ENCODE results near the gene ELMO1.

Gene ELMO1

GRCh38 chr7:37083311-37084096 lies 365.2 kb downstream of the ELMO1 start:
- Histone ChIP-seq H3K36me3 (ENCODE audit: control insufficient read depth in 4 of 4, insufficient read depth in 4 of 4, low read length in 3 of 4) (peaks cover 13 to 42% (median 25%) of the 10 kb centered on the region in 4 experiments), H3K4me1 (ENCODE audit: control extremely low read depth in 1 of 4, control insufficient read depth in 4 of 4, insufficient read depth in 4 of 4, low read length in 3 of 4) (peaks cover 0 to 11% (median 2%) of the 10 kb centered on the region in 4 experiments), H3K9me3 (ENCODE audit: control extremely low read depth in 1 of 5, control insufficient read depth in 4 of 5, insufficient read depth in 2 of 5, low read depth in 1 of 5, low read length in 4 of 5) (no peaks in the 10 kb centered on the region), H3K4me3 (ENCODE audit: control insufficient read depth in 1 of 7, extremely low read depth in 1 of 7, insufficient read depth in 4 of 7, low read depth in 2 of 7, low read length in 6 of 7) (no peak overlapping the region), H3K27ac (ENCODE audit: insufficient read depth in 1 of 2, low read depth in 1 of 2, low read length in 2 of 2, poor library complexity in 1 of 2, severe bottlenecking in 2 of 2) (no peak overlapping the region), H3K27me3 (replicated peaks in 2 of 5; ENCODE audit: control insufficient read depth in 4 of 5, insufficient read depth in 5 of 5, low read length in 4 of 5) (no peaks in the 10 kb centered on the region)
- ChIA-PET POLR2A (no interaction called here), CTCF (interaction anchor here (0.9 to 1.5 kb wide), 3 partner anchors 11 to 97 kb away, joined by 3 to 6 read pairs (median 4); no protein-coding TSS in a partner anchor)
- DNase-seq: no peak
- WGBS (ENCODE audit: insufficient coverage): 91% methylated on average over 5 of the region's 5 CpGs

DNA sequence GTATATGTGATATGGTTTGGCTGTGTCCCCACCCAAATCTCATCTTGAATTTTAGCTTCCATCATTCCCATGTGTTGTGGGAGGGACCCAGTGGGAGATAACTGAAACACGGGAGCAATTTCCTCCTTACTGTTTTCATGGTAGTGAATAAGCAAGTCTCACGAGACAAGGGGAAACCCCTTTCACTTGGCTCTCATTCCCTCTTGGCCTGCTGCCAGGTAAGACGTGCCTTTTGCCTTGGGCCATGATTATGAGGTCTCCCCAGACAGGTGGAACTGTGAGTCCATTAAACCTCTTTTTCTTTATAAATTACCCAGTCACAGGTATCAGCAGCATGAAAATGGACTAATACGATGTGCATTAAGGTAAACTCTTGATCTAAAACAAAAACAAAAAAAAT lies 367.2 kb downstream of the ELMO1 start:
- CTCF ChIA-PET: interaction anchor here (1.1 kb wide), 1 partner anchor 38 kb away, joined by 3 read pairs; no protein-coding TSS in a partner anchor
- DNase-seq: peak; percentile 31 to 67 (median 66)

GRCh38 chr7:37079420-37079819 lies 369.2 kb downstream of the ELMO1 start:
- no peak overlapping the region for H3K4me3 ChIP-seq (ENCODE audit: control insufficient read depth in 1 of 7, extremely low read depth in 1 of 7, insufficient read depth in 4 of 7, low read depth in 2 of 7, low read length in 6 of 7)
- CTCF ChIA-PET: no interaction called here
- H3K27me3 ChIP-seq (replicated peaks in 2 of 5; ENCODE audit: control insufficient read depth in 4 of 5, insufficient read depth in 5 of 5, low read length in 4 of 5): no peaks in the 10 kb centered on the region
- no peaks in the 10 kb centered on the region for H3K9me3 ChIP-seq (ENCODE audit: control extremely low read depth in 1 of 5, control insufficient read depth in 4 of 5, insufficient read depth in 2 of 5, low read depth in 1 of 5, low read length in 4 of 5)
- no peak for DNase-seq
- H3K36me3 ChIP-seq (ENCODE audit: control insufficient read depth in 4 of 4, insufficient read depth in 4 of 4, low read length in 3 of 4): peaks cover 13 to 47% (median 35%) of the 10 kb centered on the region in 4 experiments
- peaks cover 0 to 11% (median 1%) of the 10 kb centered on the region in 4 experiments for H3K4me1 ChIP-seq (ENCODE audit: control extremely low read depth in 1 of 4, control insufficient read depth in 4 of 4, insufficient read depth in 4 of 4, low read length in 3 of 4)
- POLR2A ChIA-PET: no interaction called here
- no peak overlapping the region for H3K27ac ChIP-seq (ENCODE audit: insufficient read depth in 1 of 2, low read depth in 1 of 2, low read length in 2 of 2, poor library complexity in 1 of 2, severe bottlenecking in 2 of 2)
- WGBS (ENCODE audit: insufficient coverage): 100% methylated on average over 1 of the region's 1 CpG

More for the DNA sequence above, 367.2 kb downstream of the ELMO1 start:
- H3K9me3 ChIP-seq (ENCODE audit: control extremely low read depth in 1 of 5, control insufficient read depth in 4 of 5, insufficient read depth in 2 of 5, low read depth in 1 of 5, low read length in 4 of 5): no peaks in the 10 kb centered on the region
- POLR2A ChIA-PET: no interaction called here
- no peaks in the 10 kb centered on the region for H3K27me3 ChIP-seq (replicated peaks in 2 of 5; ENCODE audit: control insufficient read depth in 4 of 5, insufficient read depth in 5 of 5, low read length in 4 of 5)
- WGBS (ENCODE audit: insufficient coverage): 50% methylated on average over 2 of the region's 4 CpGs
- H3K4me3 ChIP-seq (ENCODE audit: control insufficient read depth in 1 of 7, extremely low read depth in 1 of 7, insufficient read depth in 4 of 7, low read depth in 2 of 7, low read length in 6 of 7): no peak overlapping the region
- H3K27ac ChIP-seq (ENCODE audit: insufficient read depth in 1 of 2, low read depth in 1 of 2, low read length in 2 of 2, poor library complexity in 1 of 2, severe bottlenecking in 2 of 2): no peak overlapping the region
- H3K36me3 ChIP-seq (ENCODE audit: control insufficient read depth in 4 of 4, insufficient read depth in 4 of 4, low read length in 3 of 4): peaks cover 14 to 46% (median 33%) of the 10 kb centered on the region in 4 experiments
- peaks cover 0 to 11% (median 1%) of the 10 kb centered on the region in 4 experiments for H3K4me1 ChIP-seq (ENCODE audit: control extremely low read depth in 1 of 4, control insufficient read depth in 4 of 4, insufficient read depth in 4 of 4, low read length in 3 of 4)

DNA sequence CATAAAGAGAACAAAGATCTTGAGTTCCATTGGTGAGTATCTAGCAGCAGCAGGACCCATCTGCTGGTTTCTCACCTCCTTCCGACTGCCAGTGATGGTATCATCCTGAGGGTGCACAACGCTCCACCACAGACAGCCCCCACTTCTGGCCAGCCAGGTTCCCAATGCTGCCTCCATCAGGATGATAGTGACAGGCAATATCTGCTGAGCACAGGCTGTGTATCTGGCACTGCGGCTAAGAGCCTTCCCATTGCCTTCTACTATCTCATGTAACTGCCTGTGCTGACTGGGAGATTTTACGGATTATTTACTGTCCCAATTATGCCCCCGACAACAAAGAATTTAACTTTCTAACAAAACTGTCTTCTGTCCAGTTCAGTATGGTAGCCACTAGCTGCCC lies 372.0 kb downstream of the ELMO1 start:
- Histone ChIP-seq H3K4me1 (ENCODE audit: control extremely low read depth in 1 of 4, control insufficient read depth in 4 of 4, insufficient read depth in 4 of 4, low read length in 3 of 4) (no peaks in the 10 kb centered on the region), H3K36me3 (ENCODE audit: control insufficient read depth in 4 of 4, insufficient read depth in 4 of 4, low read length in 3 of 4) (peaks cover 7 to 38% (median 26%) of the 10 kb centered on the region in 4 experiments), H3K27ac (ENCODE audit: insufficient read depth in 1 of 2, low read depth in 1 of 2, low read length in 2 of 2, poor library complexity in 1 of 2, severe bottlenecking in 2 of 2) (no peak overlapping the region), H3K4me3 (ENCODE audit: control insufficient read depth in 1 of 7, extremely low read depth in 1 of 7, insufficient read depth in 4 of 7, low read depth in 2 of 7, low read length in 6 of 7) (no peak overlapping the region), H3K9me3 (ENCODE audit: control extremely low read depth in 1 of 5, control insufficient read depth in 4 of 5, insufficient read depth in 2 of 5, low read depth in 1 of 5, low read length in 4 of 5) (no peaks in the 10 kb centered on the region), H3K27me3 (replicated peaks in 2 of 5; ENCODE audit: control insufficient read depth in 4 of 5, insufficient read depth in 5 of 5, low read length in 4 of 5) (no peaks in the 10 kb centered on the region)
- peak in 2 of 3 donors; percentile 13 to 50 for DNase-seq
- POLR2A ChIA-PET: no interaction called here
- 94% methylated on average over 4 of the region's 5 CpGs for WGBS (ENCODE audit: insufficient coverage)
- CTCF ChIA-PET: no interaction called here

DNA sequence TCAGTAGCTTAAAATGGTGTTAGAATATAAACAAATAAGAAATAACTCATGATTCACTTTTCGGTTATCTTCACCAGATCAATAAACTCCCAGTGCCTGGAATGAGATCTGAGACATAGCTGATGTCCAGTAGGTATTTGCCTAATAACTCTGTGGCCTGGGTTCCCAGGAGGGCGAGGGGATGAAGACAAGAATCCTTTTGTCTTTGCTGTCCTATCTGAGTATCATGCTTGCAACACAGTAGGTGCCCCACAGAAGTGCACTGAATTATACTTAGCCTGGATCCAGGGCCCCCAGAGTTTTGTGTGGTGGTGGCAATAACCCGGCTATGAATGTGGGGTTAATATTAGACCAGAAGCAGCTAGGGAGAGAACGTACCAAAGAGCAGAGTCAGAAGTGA lies 374.3 kb downstream of the ELMO1 start:
- H3K27ac ChIP-seq (ENCODE audit: insufficient read depth in 1 of 2, low read depth in 1 of 2, low read length in 2 of 2, poor library complexity in 1 of 2, severe bottlenecking in 2 of 2): no peak overlapping the region
- CTCF ChIA-PET: no interaction called here
- WGBS (ENCODE audit: insufficient coverage): 95% methylated on average over 3 of the region's 4 CpGs
- no peak overlapping the region for H3K4me3 ChIP-seq (ENCODE audit: control insufficient read depth in 1 of 7, extremely low read depth in 1 of 7, insufficient read depth in 4 of 7, low read depth in 2 of 7, low read length in 6 of 7)
- no peaks in the 10 kb centered on the region for H3K27me3 ChIP-seq (replicated peaks in 2 of 5; ENCODE audit: control insufficient read depth in 4 of 5, insufficient read depth in 5 of 5, low read length in 4 of 5)
- no peaks in the 10 kb centered on the region for H3K9me3 ChIP-seq (ENCODE audit: control extremely low read depth in 1 of 5, control insufficient read depth in 4 of 5, insufficient read depth in 2 of 5, low read depth in 1 of 5, low read length in 4 of 5)
- DNase-seq: no peak
- no peaks in the 10 kb centered on the region for H3K4me1 ChIP-seq (ENCODE audit: control extremely low read depth in 1 of 4, control insufficient read depth in 4 of 4, insufficient read depth in 4 of 4, low read length in 3 of 4)
- POLR2A ChIA-PET: no interaction called here
- peaks cover 10 to 44% (median 29%) of the 10 kb centered on the region in 4 experiments for H3K36me3 ChIP-seq (ENCODE audit: control insufficient read depth in 4 of 4, insufficient read depth in 4 of 4, low read length in 3 of 4)

- CTCF ChIA-PET: interaction anchor here (0.9 to 1.1 kb wide), 2 partner anchors 113 to 148 kb away, joined by 3 read pairs; no protein-coding TSS in a partner anchor
- POLR2A ChIA-PET: interaction anchor here (0.6 kb wide), 1 partner anchor 61 kb away, joined by 3 read pairs; no protein-coding TSS in a partner anchor
- no peaks in the 10 kb centered on the region for H3K27me3 ChIP-seq (replicated peaks in 2 of 5; ENCODE audit: control insufficient read depth in 4 of 5, insufficient read depth in 5 of 5, low read length in 4 of 5)
- H3K4me3 ChIP-seq (ENCODE audit: control insufficient read depth in 1 of 7, extremely low read depth in 1 of 7, insufficient read depth in 4 of 7, low read depth in 2 of 7, low read length in 6 of 7): no peak overlapping the region
- peaks cover 13 to 36% (median 19%) of the 10 kb centered on the region in 4 experiments for H3K36me3 ChIP-seq (ENCODE audit: control insufficient read depth in 4 of 4, insufficient read depth in 4 of 4, low read length in 3 of 4)
- no peaks in the 10 kb centered on the region for H3K4me1 ChIP-seq (ENCODE audit: control extremely low read depth in 1 of 4, control insufficient read depth in 4 of 4, insufficient read depth in 4 of 4, low read length in 3 of 4)
- no peaks in the 10 kb centered on the region for H3K9me3 ChIP-seq (ENCODE audit: control extremely low read depth in 1 of 5, control insufficient read depth in 4 of 5, insufficient read depth in 2 of 5, low read depth in 1 of 5, low read length in 4 of 5)
- WGBS (ENCODE audit: insufficient coverage): no CpG with 5 or more reads among the region's 2 CpGs
- no peak for DNase-seq
- no peak overlapping the region for H3K27ac ChIP-seq (ENCODE audit: insufficient read depth in 1 of 2, low read depth in 1 of 2, low read length in 2 of 2, poor library complexity in 1 of 2, severe bottlenecking in 2 of 2)
Measured at GRCh38 chr7:37071124-37071523, 377.5 kb downstream of the ELMO1 start.

GRCh38 chr7:37070471-37070870 lies 378.2 kb downstream of the ELMO1 start:
- no peak overlapping the region for H3K27ac ChIP-seq (ENCODE audit: insufficient read depth in 1 of 2, low read depth in 1 of 2, low read length in 2 of 2, poor library complexity in 1 of 2, severe bottlenecking in 2 of 2)
- no peaks in the 10 kb centered on the region for H3K27me3 ChIP-seq (replicated peaks in 2 of 5; ENCODE audit: control insufficient read depth in 4 of 5, insufficient read depth in 5 of 5, low read length in 4 of 5)
- CTCF ChIA-PET: no interaction called here
- H3K4me3 ChIP-seq (ENCODE audit: control insufficient read depth in 1 of 7, extremely low read depth in 1 of 7, insufficient read depth in 4 of 7, low read depth in 2 of 7, low read length in 6 of 7): no peak overlapping the region
- no peaks in the 10 kb centered on the region for H3K9me3 ChIP-seq (ENCODE audit: control extremely low read depth in 1 of 5, control insufficient read depth in 4 of 5, insufficient read depth in 2 of 5, low read depth in 1 of 5, low read length in 4 of 5)
- H3K36me3 ChIP-seq (ENCODE audit: control insufficient read depth in 4 of 4, insufficient read depth in 4 of 4, low read length in 3 of 4): peaks cover 13 to 39% (median 18%) of the 10 kb centered on the region in 4 experiments
- H3K4me1 ChIP-seq (ENCODE audit: control extremely low read depth in 1 of 4, control insufficient read depth in 4 of 4, insufficient read depth in 4 of 4, low read length in 3 of 4): no peaks in the 10 kb centered on the region
- WGBS (ENCODE audit: insufficient coverage): 100% methylated on average over 2 of the region's 3 CpGs
- no peak for DNase-seq
- POLR2A ChIA-PET: no interaction called here
